ENCODE data around the gene IFITM10.

Gene IFITM10

GRCh38 chr11:1765871-1766718, 15.7 kb upstream of the IFITM10 start:
- no peaks in the 10 kb centered on the region for H3K27me3 ChIP-seq (ENCODE audit: control insufficient read depth, insufficient read depth, low read length)
- H3K9ac ChIP-seq (ENCODE audit: low read length): no peak overlapping the region
- no peak overlapping the region for H3K27ac ChIP-seq (ENCODE audit: low read depth, low read length)
- H3K4me3 ChIP-seq (ENCODE audit: low read length): no peak overlapping the region
- peaks cover 3% of the 10 kb centered on the region for H3K36me3 ChIP-seq (ENCODE audit: control insufficient read depth, insufficient read depth, low read length)
- peaks cover 7% of the 10 kb centered on the region for H3K4me1 ChIP-seq (ENCODE audit: control insufficient read depth, insufficient read depth, low read length)

- Histone ChIP-seq H3K27ac (ENCODE audit: low read depth, low read length) (peak within 1 kb of the TSS; percentile 57), H3K27me3 (ENCODE audit: control insufficient read depth, insufficient read depth, low read length) (no peaks in the 10 kb centered on the region), H3K4me1 (ENCODE audit: control insufficient read depth, insufficient read depth, low read length) (peaks cover 7% of the 10 kb centered on the region), H3K9ac (ENCODE audit: low read length) (peak within 1 kb of the TSS; percentile 43), H3K36me3 (ENCODE audit: control insufficient read depth, insufficient read depth, low read length) (peaks cover 10% of the 10 kb centered on the region), H3K4me3 (ENCODE audit: low read length) (peak within 1 kb of the TSS; percentile 79)
These were observed 13.6 kb upstream of the IFITM10 start, which contains the start of gene CTSD for GRCh38 chr11:1763796-1764661. Gene CTSD, minus strand, starts transcription at chr11:1763927. Its CDS starts 68 bp downstream, at chr11:1763859.

GRCh38 chr11:1763336-1763795, 13.0 kb upstream of the IFITM10 start:
- H3K36me3 ChIP-seq (ENCODE audit: control insufficient read depth, insufficient read depth, low read length): peaks cover 10% of the 10 kb centered on the region
- peak overlapping the region; percentile 79 for H3K4me3 ChIP-seq (ENCODE audit: low read length)
- peak overlapping the region; percentile 43 for H3K9ac ChIP-seq (ENCODE audit: low read length)
- H3K27me3 ChIP-seq (ENCODE audit: control insufficient read depth, insufficient read depth, low read length): no peaks in the 10 kb centered on the region
- peaks cover 7% of the 10 kb centered on the region for H3K4me1 ChIP-seq (ENCODE audit: control insufficient read depth, insufficient read depth, low read length)
- H3K27ac ChIP-seq (ENCODE audit: low read depth, low read length): peak overlapping the region; percentile 57

DNA sequence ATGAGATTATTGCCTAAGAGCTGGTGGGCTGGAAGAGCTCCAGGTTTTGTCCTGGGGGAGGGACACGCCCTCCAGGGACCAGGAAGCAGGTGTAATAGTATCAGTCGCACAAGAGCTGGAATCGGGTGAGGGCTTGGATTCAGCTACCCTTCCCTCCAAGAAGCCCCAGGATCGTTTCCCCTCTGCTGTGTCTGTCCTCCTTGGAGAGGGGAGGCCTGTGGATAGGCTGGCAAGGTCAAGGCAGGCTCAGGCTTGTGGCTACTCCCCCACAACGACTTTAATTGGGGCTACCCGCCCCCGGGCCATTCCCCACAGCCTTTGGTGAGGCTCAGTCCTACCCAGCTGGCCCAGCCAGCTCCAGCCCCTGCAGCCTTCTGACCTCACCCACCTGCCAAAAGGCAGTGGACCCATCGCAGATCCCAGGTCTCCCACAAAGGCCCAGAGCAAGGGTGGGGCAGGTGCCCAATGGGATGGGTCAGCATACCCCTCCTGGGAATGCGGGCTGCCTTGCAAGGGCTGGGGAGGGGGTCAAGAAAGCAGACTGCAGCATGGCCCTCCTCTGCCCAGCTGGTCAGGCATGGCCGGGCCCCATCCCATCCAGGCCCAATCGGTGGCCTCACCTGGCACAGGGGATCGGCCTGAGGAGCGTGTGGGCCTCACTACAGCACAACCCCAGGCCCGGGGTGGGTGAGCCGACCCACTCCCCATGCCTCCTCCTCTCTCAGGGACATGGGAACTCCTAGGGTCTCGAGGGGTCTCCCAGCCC, 12.3 kb upstream of the IFITM10 start:
- no peaks in the 10 kb centered on the region for H3K27me3 ChIP-seq (ENCODE audit: control insufficient read depth, insufficient read depth, low read length)
- peaks cover 7% of the 10 kb centered on the region for H3K4me1 ChIP-seq (ENCODE audit: control insufficient read depth, insufficient read depth, low read length)
- H3K4me3 ChIP-seq (ENCODE audit: low read length): peak overlapping the region; percentile 79
- peak overlapping the region; percentile 43 for H3K9ac ChIP-seq (ENCODE audit: low read length)
- H3K27ac ChIP-seq (ENCODE audit: low read depth, low read length): peak overlapping the region; percentile 57
- H3K36me3 ChIP-seq (ENCODE audit: control insufficient read depth, insufficient read depth, low read length): peaks cover 10% of the 10 kb centered on the region

DNA sequence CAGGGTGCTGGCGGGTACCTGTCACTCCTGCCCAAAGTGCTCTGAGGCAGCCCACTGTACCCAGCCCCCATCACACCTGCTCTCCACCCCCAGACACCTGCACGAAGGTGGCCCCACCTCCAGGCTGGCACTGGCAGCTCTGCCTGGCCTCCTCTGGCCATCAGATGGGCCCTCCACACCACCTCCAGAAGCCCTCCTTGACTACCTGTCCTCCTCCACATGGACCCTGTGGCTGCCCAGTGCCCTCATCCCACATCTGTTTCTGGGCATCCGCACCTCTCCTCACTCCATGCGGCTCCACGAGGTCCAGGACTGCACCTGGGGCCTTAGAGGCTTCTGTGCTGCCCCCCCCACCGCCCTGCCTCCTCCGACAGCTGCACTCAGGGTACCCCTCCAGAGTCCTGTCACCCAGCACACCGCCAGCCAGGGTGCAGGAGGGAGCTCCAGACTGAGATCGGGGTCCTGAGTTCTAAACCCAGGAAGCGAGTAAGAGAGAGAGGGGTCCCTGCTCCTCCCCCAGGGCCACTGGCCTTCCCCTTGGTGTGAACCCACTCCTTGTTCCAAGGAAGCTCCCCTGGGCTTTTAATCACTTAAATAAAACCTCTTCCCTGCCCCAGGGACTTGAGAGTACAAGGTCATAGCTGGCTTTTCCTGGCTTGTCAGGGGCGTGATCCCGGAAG, 11.6 kb upstream of the IFITM10 start:
- Histone ChIP-seq H3K36me3 (ENCODE audit: control insufficient read depth, insufficient read depth, low read length) (peaks cover 16% of the 10 kb centered on the region), H3K4me3 (ENCODE audit: low read length) (peak overlapping the region; percentile 79), H3K27me3 (ENCODE audit: control insufficient read depth, insufficient read depth, low read length) (no peaks in the 10 kb centered on the region), H3K4me1 (ENCODE audit: control insufficient read depth, insufficient read depth, low read length) (peaks cover 7% of the 10 kb centered on the region), H3K9ac (ENCODE audit: low read length) (no peak overlapping the region), H3K27ac (ENCODE audit: low read depth, low read length) (no peak overlapping the region)

GRCh38 chr11:1761110-1761856, 10.9 kb upstream of the IFITM10 start:
- Histone ChIP-seq H3K4me1 (ENCODE audit: control insufficient read depth, insufficient read depth, low read length) (peaks cover 7% of the 10 kb centered on the region), H3K36me3 (ENCODE audit: control insufficient read depth, insufficient read depth, low read length) (peaks cover 20% of the 10 kb centered on the region), H3K4me3 (ENCODE audit: low read length) (peak overlapping the region; percentile 79), H3K27me3 (ENCODE audit: control insufficient read depth, insufficient read depth, low read length) (no peaks in the 10 kb centered on the region), H3K27ac (ENCODE audit: low read depth, low read length) (peak overlapping the region; percentile 25), H3K9ac (ENCODE audit: low read length) (no peak overlapping the region)

GRCh38 chr11:1760351-1761109, 10.1 kb upstream of the IFITM10 start:
- H3K4me1 ChIP-seq (ENCODE audit: control insufficient read depth, insufficient read depth, low read length): peaks cover 7% of the 10 kb centered on the region
- H3K27me3 ChIP-seq (ENCODE audit: control insufficient read depth, insufficient read depth, low read length): no peaks in the 10 kb centered on the region
- H3K27ac ChIP-seq (ENCODE audit: low read depth, low read length): peak overlapping the region; percentile 25
- H3K4me3 ChIP-seq (ENCODE audit: low read length): no peak overlapping the region
- H3K36me3 ChIP-seq (ENCODE audit: control insufficient read depth, insufficient read depth, low read length): peaks cover 23% of the 10 kb centered on the region
- no peak overlapping the region for H3K9ac ChIP-seq (ENCODE audit: low read length)

DNA sequence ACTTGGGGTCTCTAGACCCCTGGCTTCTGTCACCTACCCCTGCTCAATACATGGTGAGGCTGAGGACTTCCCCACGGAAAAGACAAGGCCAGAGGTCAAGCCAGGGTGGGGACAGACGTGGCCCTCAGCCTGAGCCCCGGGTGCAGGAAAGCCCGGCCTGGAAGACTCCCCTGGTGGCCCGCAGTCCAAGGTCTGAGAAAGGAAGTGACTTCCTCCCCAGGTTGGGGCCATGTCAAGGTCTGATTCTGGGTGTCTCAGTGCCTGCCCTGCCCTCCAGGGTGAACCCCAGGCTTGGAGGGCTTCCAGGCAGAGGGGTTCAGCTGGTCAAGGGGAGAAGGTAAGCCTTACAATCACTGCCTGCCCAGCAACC, 9.4 kb upstream of the IFITM10 start:
- H3K4me3 ChIP-seq (ENCODE audit: low read length): no peak overlapping the region
- H3K27me3 ChIP-seq (ENCODE audit: control insufficient read depth, insufficient read depth, low read length): no peaks in the 10 kb centered on the region
- H3K36me3 ChIP-seq (ENCODE audit: control insufficient read depth, insufficient read depth, low read length): peaks cover 24% of the 10 kb centered on the region
- peaks cover 7% of the 10 kb centered on the region for H3K4me1 ChIP-seq (ENCODE audit: control insufficient read depth, insufficient read depth, low read length)
- H3K9ac ChIP-seq (ENCODE audit: low read length): no peak overlapping the region
- H3K27ac ChIP-seq (ENCODE audit: low read depth, low read length): no peak overlapping the region

DNA sequence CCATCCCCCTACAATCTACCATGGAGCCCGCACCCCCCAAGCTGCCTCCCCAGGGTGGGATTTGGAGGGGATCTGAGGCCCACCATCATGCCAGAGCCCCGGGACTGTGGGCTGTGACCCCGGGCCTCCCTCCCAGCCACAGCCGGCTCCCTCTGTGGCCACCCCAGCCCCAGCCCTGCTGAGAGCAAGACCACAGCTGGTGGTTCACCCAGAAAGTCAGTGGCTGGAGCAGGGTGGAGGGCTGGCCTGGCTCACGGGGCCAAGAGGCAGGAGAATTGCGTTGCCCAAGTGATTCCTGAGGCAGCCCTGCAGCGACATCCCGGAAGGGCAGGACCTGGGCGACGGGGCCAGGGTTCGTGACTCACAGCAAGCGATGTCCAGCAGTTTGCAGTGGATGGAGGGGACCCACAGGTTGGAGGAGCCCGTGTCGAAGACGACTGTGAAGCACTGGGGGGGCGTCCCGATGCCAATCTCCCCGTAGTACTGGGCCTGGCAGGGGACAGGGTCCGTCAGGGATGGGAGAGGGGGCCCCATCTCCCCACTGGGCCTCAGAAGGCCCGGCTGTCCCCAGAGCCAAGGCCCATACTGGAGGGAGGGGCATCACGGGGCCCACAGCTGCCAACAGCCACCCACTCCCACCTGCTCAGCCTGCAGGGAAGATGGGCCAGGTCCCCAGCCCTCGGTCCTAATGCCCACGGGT, 8.9 kb upstream of the IFITM10 start:
- peaks cover 24% of the 10 kb centered on the region for H3K36me3 ChIP-seq (ENCODE audit: control insufficient read depth, insufficient read depth, low read length)
- no peak overlapping the region for H3K27ac ChIP-seq (ENCODE audit: low read depth, low read length)
- no peak overlapping the region for H3K4me3 ChIP-seq (ENCODE audit: low read length)
- no peaks in the 10 kb centered on the region for H3K27me3 ChIP-seq (ENCODE audit: control insufficient read depth, insufficient read depth, low read length)
- no peak overlapping the region for H3K9ac ChIP-seq (ENCODE audit: low read length)
- peaks cover 7% of the 10 kb centered on the region for H3K4me1 ChIP-seq (ENCODE audit: control insufficient read depth, insufficient read depth, low read length)

- Histone ChIP-seq H3K36me3 (ENCODE audit: control insufficient read depth, insufficient read depth, low read length) (peaks cover 24% of the 10 kb centered on the region), H3K9ac (ENCODE audit: low read length) (no peak overlapping the region), H3K27ac (ENCODE audit: low read depth, low read length) (no peak overlapping the region), H3K4me3 (ENCODE audit: low read length) (no peak overlapping the region), H3K27me3 (ENCODE audit: control insufficient read depth, insufficient read depth, low read length) (no peaks in the 10 kb centered on the region), H3K4me1 (ENCODE audit: control insufficient read depth, insufficient read depth, low read length) (peaks cover 7% of the 10 kb centered on the region)
These were observed 8.3 kb upstream of the IFITM10 start for GRCh38 chr11:1758611-1759150.

Measured in rectal smooth muscle tissue (tissue), 1 donor.